ENCODE measurements around the gene RGMB.

GRCh38 chr5:98727686-98728085 lies 45.8 kb upstream of the RGMB start:
- no peak for TF ChIP-seq POLR2A (IDR thresholded peaks at IDR 0.05)
- TF ChIP-seq CTCF (IDR thresholded peaks at IDR 0.05), result no peak
